Effector memory CD8-positive, alpha-beta T cell (primary cell): Measurements from ENCODE around the gene ASF1A.

ENCODE experiments used
- ATAC-seq: fragments of 150-1000 bp; cut with Tn5 transposase; replicated peaks from 2 replicates; pipeline ENCODE4 v1.10.0; 2021; ENCODE audit warnings: mild to moderate bottlenecking, moderate library complexity
- DNase-seq, 3 experiments: peaks; one replicate each; pipeline ENCODE4 v3.0.0; 2021
- H3K27ac Mint-ChIP-seq, 2 donors: one replicate each; pipeline ENCODE4 v1.8.0; 2022; ENCODE audit warnings: mild to moderate bottlenecking in 2 of 2, mixed read lengths in 2 of 2, moderate library complexity in 2 of 2
- H3K27me3 Mint-ChIP-seq, 2 donors: one replicate each; pipeline ENCODE4 v1.8.0; 2022; ENCODE audit warnings: mixed read lengths in 2 of 2
- H3K36me3 Mint-ChIP-seq: one replicate; pipeline ENCODE4 v1.8.0; 2022; ENCODE audit warnings: mild to moderate bottlenecking, moderate library complexity, mixed read lengths; ENCODE audit not compliant: insufficient read depth
- H3K4me1 Mint-ChIP-seq, 2 donors: one replicate each; pipeline ENCODE4 v1.8.0; 2022; ENCODE audit warnings: low read depth in 2 of 2, mixed read lengths in 2 of 2
- H3K4me3 Mint-ChIP-seq, 2 donors: one replicate each; pipeline ENCODE4 v1.8.0; 2022; ENCODE audit warnings: mild to moderate bottlenecking in 2 of 2, mixed read lengths in 2 of 2, moderate library complexity in 2 of 2
- H3K9me3 Mint-ChIP-seq, 2 donors: one replicate each; pipeline ENCODE4 v1.8.0; 2022; ENCODE audit warnings: mixed read lengths in 2 of 2

ASF1A gene

GRCh38 chr6:118934461-118935330, 40.7 kb downstream of the ASF1A start, which contains the start of gene MCM9:
MCM9 (minus strand) TSS chr6:118935159; CDS start chr6:118931723, 3,436 bp downstream.
- ATAC-seq: peak; percentile 90
- Mint-ChIP-seq H3K4me3 (peak within 1 kb of the TSS; percentile 92 to 95), H3K4me1 (peaks cover 13 to 17% of the 10 kb centered on the region in 2 donors)

GRCh38 chr6:118935331-118935668, 41.3 kb downstream of the ASF1A start:
- Mint-ChIP-seq H3K27ac (peak overlapping the region; percentile 88 to 94), H3K27me3 (no peaks in the 10 kb centered on the region), H3K4me1 (peaks cover 13 to 17% of the 10 kb centered on the region in 2 donors), H3K36me3 (peaks cover 25% of the 10 kb centered on the region), H3K4me3 (peak overlapping the region; percentile 92 to 95), H3K9me3 (no peaks in the 10 kb centered on the region)
- ATAC-seq: no peak
- DNase-seq: no peak

More at GRCh38 chr6:118934461-118935330, 40.7 kb downstream of the ASF1A start, which contains the start of gene MCM9:
- no peaks in the 10 kb centered on the region for H3K27me3 Mint-ChIP-seq
- peak; percentile 79 to 85 (median 82) for DNase-seq
- peak within 1 kb of the TSS; percentile 88 to 94 for H3K27ac Mint-ChIP-seq
- peaks cover 28% of the 10 kb centered on the region for H3K36me3 Mint-ChIP-seq
- H3K9me3 Mint-ChIP-seq: no peaks in the 10 kb centered on the region

- DNase-seq (no peak), ATAC-seq (no peak)
- peaks cover 13 to 17% of the 10 kb centered on the region in 2 donors for H3K4me1 Mint-ChIP-seq
- peaks cover 21% of the 10 kb centered on the region for H3K36me3 Mint-ChIP-seq
- H3K9me3 Mint-ChIP-seq: no peaks in the 10 kb centered on the region
- H3K27ac Mint-ChIP-seq: peak overlapping the region; percentile 51 to 94
- peak overlapping the region in 1 of 2 donors; percentile 92 for H3K4me3 Mint-ChIP-seq
- H3K27me3 Mint-ChIP-seq: no peaks in the 10 kb centered on the region
These were observed 42.2 kb downstream of the ASF1A start for GRCh38 chr6:118935978-118936703.

GRCh38 chr6:118939683-118940082, 45.7 kb downstream of the ASF1A start:
- Mint-ChIP-seq H3K36me3 (peaks cover 9% of the 10 kb centered on the region), H3K27me3 (no peaks in the 10 kb centered on the region)

GRCh38 chr6:118940770-118941169, 46.8 kb downstream of the ASF1A start:
- Mint-ChIP-seq H3K27me3 (no peaks in the 10 kb centered on the region), H3K27ac (no peak overlapping the region), H3K9me3 (peaks cover 3 to 8% of the 10 kb centered on the region in 2 donors), H3K4me1 (peaks cover 2 to 3% of the 10 kb centered on the region in 2 donors), H3K36me3 (peaks cover 5% of the 10 kb centered on the region), H3K4me3 (no peak overlapping the region)
- no peak for DNase-seq
- ATAC-seq: no peak

More at GRCh38 chr6:118939683-118940082, 45.7 kb downstream of the ASF1A start:
- ATAC-seq (no peak), DNase-seq (no peak)
- H3K4me3 Mint-ChIP-seq: no peak overlapping the region
- H3K9me3 Mint-ChIP-seq: peaks cover 3 to 8% of the 10 kb centered on the region in 2 donors
- H3K4me1 Mint-ChIP-seq: peaks cover 3 to 9% of the 10 kb centered on the region in 2 donors
- no peak overlapping the region for H3K27ac Mint-ChIP-seq

- DNase-seq (no peak), ATAC-seq (no peak)
- Mint-ChIP-seq H3K36me3 (peaks cover 2% of the 10 kb centered on the region), H3K4me3 (no peak overlapping the region), H3K27ac (no peak overlapping the region), H3K9me3 (peaks cover 3 to 18% of the 10 kb centered on the region in 2 donors), H3K27me3 (no peaks in the 10 kb centered on the region), H3K4me1 (no peaks in the 10 kb centered on the region)
These were observed 51.3 kb downstream of the ASF1A start for GRCh38 chr6:118945217-118945616.

GRCh38 chr6:118952683-118953082, 58.7 kb downstream of the ASF1A start:
- no peak overlapping the region for H3K4me3 Mint-ChIP-seq
- no peak overlapping the region for H3K27ac Mint-ChIP-seq
- H3K9me3 Mint-ChIP-seq: peaks cover 0 to under 1% of the 10 kb centered on the region in 2 donors
- DNase-seq (no peak), ATAC-seq (no peak)
- no peaks in the 10 kb centered on the region for H3K27me3 Mint-ChIP-seq
- peaks cover 4% of the 10 kb centered on the region for H3K36me3 Mint-ChIP-seq
- H3K4me1 Mint-ChIP-seq: no peaks in the 10 kb centered on the region

GRCh38 chr6:118953391-118953790, 59.4 kb downstream of the ASF1A start:
- no peaks in the 10 kb centered on the region for H3K4me1 Mint-ChIP-seq
- no peaks in the 10 kb centered on the region for H3K9me3 Mint-ChIP-seq
- ATAC-seq (no peak), DNase-seq (no peak)
- H3K27me3 Mint-ChIP-seq: no peaks in the 10 kb centered on the region
- peaks cover 4% of the 10 kb centered on the region for H3K36me3 Mint-ChIP-seq
- no peak overlapping the region for H3K4me3 Mint-ChIP-seq
- no peak overlapping the region for H3K27ac Mint-ChIP-seq
